ENCODE measurements around the gene LMX1B. TPM values are rescaled to one million over a fixed set of nuclear protein-coding genes. Genes with fewer than 3 reads are reported as not detected.

Gene LMX1B
- total RNA-seq, 1 experiment from 2014 or later, result 12.4 TPM

- H3K4me1 Mint-ChIP-seq, result peaks cover 49% of the 10 kb centered on the region
- no peak overlapping the region for H3K27ac Mint-ChIP-seq
- no peaks in the 10 kb centered on the region for H3K36me3 Mint-ChIP-seq
- TF ChIP-seq ZNF425 (CRISPR knock-in tag; conservative IDR thresholded peaks at IDR 0.05) (no peak), EMX1 (CRISPR knock-in tag; IDR thresholded peaks at IDR 0.05) (no peak)
- ChIA-PET POLR2A (interaction anchor here (0.9 kb wide), 1 partner anchor 16 kb away, joined by 3 read pairs; no protein-coding TSS in a partner anchor), CTCF (interaction anchor here (1.3 to 8.8 kb wide), 6 partner anchors 8 to 108 kb away, joined by 4 to 112 read pairs (median 19); no protein-coding TSS in a partner anchor)
- H3K9me3 Mint-ChIP-seq, result no peaks in the 10 kb centered on the region
- H3K27me3 Mint-ChIP-seq (ENCODE audit: low read depth), result peaks cover 70% of the 10 kb centered on the region
- DNase-seq (ENCODE audit: low spot score) (peak; percentile 50), ATAC-seq (no peak)
- H3K4me3 Mint-ChIP-seq, result peak overlapping the region; percentile 24; the same call in 1 of the 2 replicates
Measured at GRCh38 chr9:126673689-126674364, 60.1 kb downstream of the LMX1B start.

- ATAC-seq, result no peak
- no peak for DNase-seq (ENCODE audit: low spot score)
- TF ChIP-seq CBFB (CRISPR knock-in tag; IDR thresholded peaks at IDR 0.05; ENCODE audit: low read depth) (no peak), SOX15 (CRISPR knock-in tag; IDR thresholded peaks at IDR 0.05) (no peak), EMX1 (CRISPR knock-in tag; IDR thresholded peaks at IDR 0.05) (no peak), ELF4 (CRISPR knock-in tag; IDR thresholded peaks at IDR 0.05; ENCODE audit: low read depth) (no peak), PRDM15 (CRISPR knock-in tag; IDR thresholded peaks at IDR 0.05) (peak; percentile 97), TCF7 (CRISPR knock-in tag; IDR thresholded peaks at IDR 0.05; ENCODE audit: low read depth) (no peak), ZNF423 (CRISPR knock-in tag; IDR thresholded peaks at IDR 0.05) (peak; percentile 67), CREB1 (CRISPR knock-in tag; IDR thresholded peaks at IDR 0.05) (no peak), ZBTB43 (CRISPR knock-in tag; IDR thresholded peaks at IDR 0.05) (no peak), ZNF396 (CRISPR knock-in tag; IDR thresholded peaks at IDR 0.05; ENCODE audit: borderline replicate concordance) (no peak), AR (CRISPR knock-in tag; IDR thresholded peaks at IDR 0.05) (no peak), MLX (CRISPR knock-in tag; IDR thresholded peaks at IDR 0.05) (no peak)
- CTCF ChIA-PET, result interaction anchor here (1.3 to 8.8 kb wide), 6 partner anchors 9 to 107 kb away, joined by 4 to 112 read pairs (median 19); no protein-coding TSS in a partner anchor
- Mint-ChIP-seq H3K9me3 (no peaks in the 10 kb centered on the region), H3K27me3 (ENCODE audit: low read depth) (peaks cover 78% of the 10 kb centered on the region), H3K36me3 (no peaks in the 10 kb centered on the region), H3K4me3 (peak overlapping the region; percentile 48), H3K4me1 (peaks cover 55% of the 10 kb centered on the region), H3K27ac (no peak overlapping the region)
- POLR2A ChIA-PET, result interaction anchor here (0.9 kb wide), 1 partner anchor 16 kb away, joined by 3 read pairs; no protein-coding TSS in a partner anchor
Measured at GRCh38 chr9:126674365-126675146, 60.8 kb downstream of the LMX1B start.

All from WTC11 (cell line).